Measurements from ENCODE around the gene AKIRIN1.
"Not testable (repeated sequence)": the region's sequence is repeated elsewhere in the genome, so short reads cannot be mapped to it uniquely, and the experiment has no call there.

AKIRIN1 gene

GRCh38 chr1:38997034-38997900, 6.2 kb downstream of the AKIRIN1 start:
- peak; percentile 55 for DNase-seq

GRCh38 chr1:38997901-38998190, 6.8 kb downstream of the AKIRIN1 start:
- DNase-seq: peak; percentile 36

- DNase-seq: no peak
Measured at GRCh38 chr1:39001516-39002421, 10.7 kb downstream of the AKIRIN1 start.

- no peak for DNase-seq
Measured at GRCh38 chr1:39003281-39003680, 12.2 kb downstream of the AKIRIN1 start.

- DNase-seq: no peak
Measured at GRCh38 chr1:39003794-39004193, 12.7 kb downstream of the AKIRIN1 start.

GRCh38 chr1:39006287-39006686, 15.2 kb downstream of the AKIRIN1 start:
- DNase-seq: no peak

- no peak for DNase-seq
Measured at GRCh38 chr1:39006726-39007645, 15.9 kb downstream of the AKIRIN1 start.

GRCh38 chr1:39014956-39015355, 23.9 kb downstream of the AKIRIN1 start:
- not testable (repeated sequence) for DNase-seq

- no peak for DNase-seq
Measured at GRCh38 chr1:39016604-39017171, 25.6 kb downstream of the AKIRIN1 start.

- no peak for DNase-seq
Measured at GRCh38 chr1:39017266-39017665, 26.2 kb downstream of the AKIRIN1 start.

- not testable (repeated sequence) for DNase-seq
Measured at GRCh38 chr1:39020494-39020893, 29.4 kb downstream of the AKIRIN1 start.

- no peak for DNase-seq
Measured at GRCh38 chr1:39021426-39021825, 30.4 kb downstream of the AKIRIN1 start.

GRCh38 chr1:39023140-39023539, 32.1 kb downstream of the AKIRIN1 start:
- no peak for DNase-seq

GRCh38 chr1:39026051-39026865, 35.2 kb downstream of the AKIRIN1 start, which contains the start of gene NDUFS5:
NDUFS5 (plus strand) TSS chr1:39026350; CDS start chr1:39028725, 2,375 bp downstream.
- peak; percentile 87 for DNase-seq

- no peak for DNase-seq
Measured at GRCh38 chr1:39026866-39027507, 35.9 kb downstream of the AKIRIN1 start.

GRCh38 chr1:39034114-39034654, 43.1 kb downstream of the AKIRIN1 start:
- peak; percentile 34 for DNase-seq

GRCh38 chr1:39036678-39037077, 45.6 kb downstream of the AKIRIN1 start:
- DNase-seq: no peak

- no peak for DNase-seq
Measured at GRCh38 chr1:39043513-39043912, 52.4 kb downstream of the AKIRIN1 start.

- no peak for DNase-seq
Measured at GRCh38 chr1:39044762-39045161, 53.7 kb downstream of the AKIRIN1 start.

- no peak for DNase-seq
Measured at GRCh38 chr1:39045231-39045630, 54.2 kb downstream of the AKIRIN1 start.
